ENCODE data around the gene SGPP2.

- no peak for TF ChIP-seq JUN (IDR thresholded peaks at IDR 0.05)
- no peak for TF ChIP-seq POLR2A (IDR thresholded peaks at IDR 0.05; ENCODE audit: low read length)
- TF ChIP-seq SREBF2 (IDR thresholded peaks at IDR 0.05) = no peak
Observed at GRCh38 chr2:222420508-222420907, 3.8 kb upstream of the SGPP2 start.

Data from A549 (cell line).